HG02588 (cell line): ENCODE measurements around the gene KCNK2.

Source experiments
- ATAC-seq: cut with Tn5 transposase; IDR thresholded peaks from one replicate; pipeline ENCODE4 v1.9.1; 2021; ENCODE audit warnings: mild to moderate bottlenecking, moderate library complexity; ENCODE audit not compliant: unreplicated experiment

The KCNK2 gene

GRCh38 chr1:215250913-215251312 lies 168.4 kb downstream of the KCNK2 start:
- ATAC-seq: no peak

GRCh38 chr1:215251428-215251827 lies 168.9 kb downstream of the KCNK2 start:
- no peak for ATAC-seq

GRCh38 chr1:215252164-215252563 lies 169.6 kb downstream of the KCNK2 start:
- no peak for ATAC-seq

GRCh38 chr1:215256936-215257679 lies 174.6 kb downstream of the KCNK2 start:
- no peak for ATAC-seq

- no peak for ATAC-seq
Measured at GRCh38 chr1:215260711-215261110, 178.2 kb downstream of the KCNK2 start.

GRCh38 chr1:215262106-215262505 lies 179.6 kb downstream of the KCNK2 start:
- no peak for ATAC-seq

- ATAC-seq: no peak
Measured at GRCh38 chr1:215263636-215264035, 181.1 kb downstream of the KCNK2 start.

GRCh38 chr1:215264649-215265048 lies 182.1 kb downstream of the KCNK2 start:
- no peak for ATAC-seq

GRCh38 chr1:215267495-215267894 lies 185.0 kb downstream of the KCNK2 start:
- ATAC-seq: no peak

GRCh38 chr1:215269955-215270354 lies 187.4 kb downstream of the KCNK2 start:
- ATAC-seq: no peak

- ATAC-seq: no peak
Measured at GRCh38 chr1:215273838-215274516, 191.4 kb downstream of the KCNK2 start.

GRCh38 chr1:215276582-215276981 lies 194.0 kb downstream of the KCNK2 start:
- ATAC-seq: no peak

- ATAC-seq: no peak
Measured at GRCh38 chr1:215277532-215277931, 195.0 kb downstream of the KCNK2 start.

- ATAC-seq: no peak
Measured at GRCh38 chr1:215279682-215280081, 197.1 kb downstream of the KCNK2 start.

GRCh38 chr1:215282557-215282956 lies 200.0 kb downstream of the KCNK2 start:
- no peak for ATAC-seq

- no peak for ATAC-seq
Measured at GRCh38 chr1:215285013-215285800, 202.7 kb downstream of the KCNK2 start.
